Astrocyte (in vitro differentiated cells and primary cell): ENCODE measurements around the gene USP6. TPM values are rescaled to one million over a fixed set of nuclear protein-coding genes. Genes with fewer than 3 reads are reported as not detected.

Experiments used
- DNase-seq: peaks from one replicate; pipeline ENCODE4 v3.0.0-alpha.2; 2010; ENCODE audit warnings: low read depth
- FAIRE-seq: peaks from 2 replicates; lab custom pipeline; 2011; peaks lifted over from hg19 to GRCh38; lab: Jason Lieb, UNC
- H2AFZ ChIP-seq: 2 replicates; pipeline ENCODE4 v1.6.0; 2012; ENCODE audit warnings: low read depth, low read length, inconsistent platforms
- H3K27ac ChIP-seq: 2 replicates; pipeline ENCODE4 v1.5.1; 2011; ENCODE audit warnings: low read depth, low read length, inconsistent platforms
- H3K27me3 ChIP-seq: 2 replicates; pipeline ENCODE4 v1.6.0; 2011; ENCODE audit warnings: low read length, inconsistent platforms; ENCODE audit not compliant: insufficient read depth
- H3K36me3 ChIP-seq: 2 replicates; pipeline ENCODE4 v1.5.1; 2011; ENCODE audit warnings: low read length, inconsistent platforms; ENCODE audit not compliant: insufficient read depth
- H3K4me1 ChIP-seq: 2 replicates; pipeline ENCODE4 v1.5.1; 2011; ENCODE audit warnings: low read length, inconsistent platforms; ENCODE audit not compliant: insufficient read depth
- H3K4me2 ChIP-seq: 2 replicates; pipeline ENCODE4 v1.6.0; 2012; ENCODE audit warnings: low read length, inconsistent platforms
- H3K4me3 ChIP-seq: 2 replicates; pipeline ENCODE4 v1.5.1; 2011; ENCODE audit warnings: low read depth, mild to moderate bottlenecking, low read length, inconsistent platforms; ENCODE audit not compliant: insufficient read depth
- H3K79me2 ChIP-seq: 2 replicates; pipeline ENCODE4 v1.6.0; 2012; ENCODE audit warnings: mild to moderate bottlenecking, low read length, inconsistent platforms; ENCODE audit not compliant: insufficient read depth
- H3K9ac ChIP-seq: 2 replicates; pipeline ENCODE4 v1.6.0; 2012; ENCODE audit warnings: mild to moderate bottlenecking, low read length, inconsistent platforms
- H3K9me3 ChIP-seq: 2 replicates; pipeline ENCODE4 v1.5.1; 2012; ENCODE audit warnings: low read depth, mild to moderate bottlenecking, low read length, inconsistent platforms; ENCODE audit not compliant: insufficient read depth
- H4K20me1 ChIP-seq: 2 replicates; pipeline ENCODE4 v1.6.0; 2012; ENCODE audit warnings: low read length, inconsistent platforms; ENCODE audit not compliant: insufficient read depth
- H3K27ac Mint-ChIP-seq: one replicate; pipeline ENCODE4 v1.8.0; 2021; ENCODE audit warnings: mild to moderate bottlenecking, mixed read lengths; ENCODE audit not compliant: unreplicated experiment
- H3K27me3 Mint-ChIP-seq: one replicate; pipeline ENCODE4 v1.8.0; 2021; ENCODE audit warnings: low read depth, mixed read lengths; ENCODE audit not compliant: unreplicated experiment
- H3K36me3 Mint-ChIP-seq: one replicate; pipeline ENCODE4 v1.8.0; 2021; ENCODE audit warnings: low read depth, mixed read lengths; ENCODE audit not compliant: unreplicated experiment
- H3K4me1 Mint-ChIP-seq: one replicate; pipeline ENCODE4 v1.8.0; 2021; ENCODE audit warnings: low read depth, mixed read lengths; ENCODE audit not compliant: unreplicated experiment
- H3K4me3 Mint-ChIP-seq: one replicate; pipeline ENCODE4 v1.8.0; 2021; ENCODE audit warnings: mild to moderate bottlenecking, moderate library complexity, mixed read lengths; ENCODE audit not compliant: unreplicated experiment
- H3K9me3 Mint-ChIP-seq: one replicate; pipeline ENCODE4 v1.8.0; 2021; ENCODE audit warnings: mild to moderate bottlenecking, mixed read lengths; ENCODE audit not compliant: unreplicated experiment
- EZH2 ChIP-seq: IDR thresholded peaks from 2 replicates; pipeline ENCODE4 v1.6.1; 2012; ENCODE audit warnings: mild to moderate bottlenecking, low read length, inconsistent platforms; ENCODE audit not compliant: insufficient read depth
- total RNA-seq: library from RNA; stranded (reverse); gene quantifications from 2 replicates; pipeline ENCODE4 v1.2.1, GENCODE V29; 2021
- TF ChIP-seq, protein P1 (sequence below): IDR thresholded peaks from 2 replicates; pipeline ENCODE4 v1.5.1; 2011; ENCODE audit warnings: low read depth, mild to moderate bottlenecking, inconsistent platforms, low read length, moderate library complexity; ENCODE audit not compliant: insufficient read depth

USP6 gene
- total RNA-seq, 1 donor from 2014 or later: 0.86 TPM

DNA sequence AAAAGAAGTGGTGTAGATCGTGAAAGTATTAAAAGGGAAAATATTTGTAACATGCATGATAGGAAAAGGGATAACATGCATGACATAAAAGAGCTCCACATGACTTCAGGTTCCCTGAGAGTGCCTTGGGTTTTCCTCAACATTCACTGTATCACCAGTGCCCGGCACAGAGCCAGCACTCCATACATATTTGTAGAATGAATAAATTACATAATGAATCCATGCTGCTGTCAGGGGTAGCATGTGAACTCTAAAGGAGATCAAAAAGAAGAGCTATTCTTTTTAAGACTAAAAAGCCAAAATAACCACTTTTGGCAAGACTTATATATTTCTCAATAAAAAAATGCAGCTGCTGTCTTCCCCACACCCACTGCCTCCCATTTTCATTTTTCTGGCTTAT, 78.5 kb downstream of the USP6 start:
- Mint-ChIP-seq H3K9me3 (peaks cover 18% of the 10 kb centered on the region), H3K27ac (no peak overlapping the region), H3K27me3 (no peaks in the 10 kb centered on the region), H3K4me1 (peaks cover 4% of the 10 kb centered on the region), H3K4me3 (no peak overlapping the region), H3K36me3 (peaks cover 5% of the 10 kb centered on the region)
- no peak overlapping the region for H3K27ac ChIP-seq
- DNase-seq (no peak), FAIRE-seq (no peak)
- H3K27me3 ChIP-seq: no peaks in the 10 kb centered on the region
- no peak overlapping the region for H2AFZ ChIP-seq
- no peak overlapping the region for H3K4me2 ChIP-seq
- peaks cover under 1% of the 10 kb centered on the region for H3K36me3 ChIP-seq
- H3K9me3 ChIP-seq: peaks cover 2% of the 10 kb centered on the region
- TF ChIP-seq, protein P1, sequence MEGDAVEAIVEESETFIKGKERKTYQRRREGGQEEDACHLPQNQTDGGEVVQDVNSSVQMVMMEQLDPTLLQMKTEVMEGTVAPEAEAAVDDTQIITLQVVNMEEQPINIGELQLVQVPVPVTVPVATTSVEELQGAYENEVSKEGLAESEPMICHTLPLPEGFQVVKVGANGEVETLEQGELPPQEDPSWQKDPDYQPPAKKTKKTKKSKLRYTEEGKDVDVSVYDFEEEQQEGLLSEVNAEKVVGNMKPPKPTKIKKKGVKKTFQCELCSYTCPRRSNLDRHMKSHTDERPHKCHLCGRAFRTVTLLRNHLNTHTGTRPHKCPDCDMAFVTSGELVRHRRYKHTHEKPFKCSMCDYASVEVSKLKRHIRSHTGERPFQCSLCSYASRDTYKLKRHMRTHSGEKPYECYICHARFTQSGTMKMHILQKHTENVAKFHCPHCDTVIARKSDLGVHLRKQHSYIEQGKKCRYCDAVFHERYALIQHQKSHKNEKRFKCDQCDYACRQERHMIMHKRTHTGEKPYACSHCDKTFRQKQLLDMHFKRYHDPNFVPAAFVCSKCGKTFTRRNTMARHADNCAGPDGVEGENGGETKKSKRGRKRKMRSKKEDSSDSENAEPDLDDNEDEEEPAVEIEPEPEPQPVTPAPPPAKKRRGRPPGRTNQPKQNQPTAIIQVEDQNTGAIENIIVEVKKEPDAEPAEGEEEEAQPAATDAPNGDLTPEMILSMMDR: no peak
- no peak for TF ChIP-seq EZH2
- no peaks in the 10 kb centered on the region for H4K20me1 ChIP-seq
- H3K4me1 ChIP-seq: no peaks in the 10 kb centered on the region
- peaks cover 27% of the 10 kb centered on the region for H3K79me2 ChIP-seq
- H3K4me3 ChIP-seq: no peak overlapping the region
- no peak overlapping the region for H3K9ac ChIP-seq

DNA sequence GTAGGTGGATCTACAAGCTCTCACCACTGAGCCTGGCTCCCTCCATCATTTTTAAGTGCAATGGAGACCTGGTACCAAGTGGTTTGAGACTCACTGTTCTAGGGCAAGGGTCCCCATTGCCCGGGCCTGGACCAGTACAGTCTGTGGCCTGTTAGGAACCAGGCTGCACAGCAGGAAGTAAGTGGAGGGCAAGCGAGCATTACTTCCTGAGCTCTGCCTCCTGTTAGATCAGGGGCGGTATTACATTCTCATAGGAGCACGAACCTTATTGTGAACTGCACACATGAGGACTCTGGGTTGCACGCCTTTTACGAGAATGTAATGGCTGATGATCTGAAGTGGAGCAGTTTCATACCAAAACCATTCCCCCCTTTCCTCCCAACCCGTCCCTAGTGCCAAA, 82.6 kb downstream of the USP6 start:
- Histone ChIP-seq H3K27ac (no peak overlapping the region), H3K4me2 (no peak overlapping the region), H3K27me3 (no peaks in the 10 kb centered on the region), H4K20me1 (no peaks in the 10 kb centered on the region), H3K4me1 (peaks cover 4% of the 10 kb centered on the region), H3K79me2 (no peaks in the 10 kb centered on the region), H2AFZ (no peak overlapping the region), H3K9me3 (no peaks in the 10 kb centered on the region), H3K4me3 (no peak overlapping the region), H3K9ac (no peak overlapping the region), H3K36me3 (no peaks in the 10 kb centered on the region)
- DNase-seq (no peak), FAIRE-seq (no peak)
- Mint-ChIP-seq H3K27me3 (no peaks in the 10 kb centered on the region), H3K27ac (no peak overlapping the region), H3K4me3 (no peak overlapping the region), H3K9me3 (no peaks in the 10 kb centered on the region), H3K36me3 (peaks cover 6% of the 10 kb centered on the region), H3K4me1 (peaks cover 7% of the 10 kb centered on the region)
- TF ChIP-seq, protein P1: no peak
- TF ChIP-seq EZH2: no peak

DNA sequence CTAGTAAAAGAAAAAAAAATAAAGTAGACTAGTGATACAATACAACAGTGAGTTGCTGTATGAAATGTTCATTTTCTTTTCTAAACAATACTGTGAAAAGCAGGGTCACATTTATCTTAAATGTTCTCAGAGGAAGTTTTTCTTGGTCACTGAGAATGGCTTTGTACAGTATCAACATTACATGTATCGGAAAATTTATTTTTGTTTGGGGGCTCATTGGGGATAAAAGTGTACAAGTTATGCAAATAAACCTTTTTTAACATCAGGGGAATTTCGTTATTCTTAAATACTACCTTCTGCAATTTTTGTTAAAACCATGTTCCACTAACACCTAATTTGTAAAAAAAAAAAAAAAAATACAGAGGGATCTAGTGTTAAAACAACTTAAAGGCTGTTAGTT, 84.5 kb downstream of the USP6 start:
- peaks cover 8% of the 10 kb centered on the region for H3K4me1 ChIP-seq
- no peak overlapping the region for H3K27ac ChIP-seq

More for the DNA sequence above, 84.5 kb downstream of the USP6 start:
- H3K4me3 Mint-ChIP-seq: no peak overlapping the region
- H3K4me1 Mint-ChIP-seq: peaks cover 10% of the 10 kb centered on the region
- Histone ChIP-seq H3K4me3 (no peak overlapping the region), H3K27me3 (no peaks in the 10 kb centered on the region), H3K79me2 (no peaks in the 10 kb centered on the region), H2AFZ (no peak overlapping the region), H3K9me3 (no peaks in the 10 kb centered on the region), H3K4me2 (no peak overlapping the region), H3K36me3 (no peaks in the 10 kb centered on the region), H3K9ac (no peak overlapping the region), H4K20me1 (no peaks in the 10 kb centered on the region)
- H3K27me3 Mint-ChIP-seq: no peaks in the 10 kb centered on the region
- no peak for TF ChIP-seq EZH2
- TF ChIP-seq, protein P1: no peak
- H3K27ac Mint-ChIP-seq: no peak overlapping the region
- H3K36me3 Mint-ChIP-seq: peaks cover 9% of the 10 kb centered on the region
- H3K9me3 Mint-ChIP-seq: peaks cover 8% of the 10 kb centered on the region
- FAIRE-seq (no peak), DNase-seq (no peak)
